ENCODE data around the gene CST11. TPM values are rescaled to one million over a fixed set of nuclear protein-coding genes. Genes with fewer than 3 reads are reported as not detected.

The CST11 gene, protein sequence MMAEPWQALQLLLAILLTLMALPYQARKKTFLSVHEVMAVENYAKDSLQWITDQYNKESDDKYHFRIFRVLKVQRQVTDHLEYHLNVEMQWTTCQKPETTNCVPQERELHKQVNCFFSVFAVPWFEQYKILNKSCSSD
- total RNA-seq: not detected
- not detected for polyA plus RNA-seq (ENCODE audit: insufficient read length in 6 of 6)
- long read RNA-seq, donor 1: 0 reads
- long read RNA-seq, donor 2: 0 reads
- long read RNA-seq, donor 3: 0 reads
- long read RNA-seq, donor 4: 0 reads
- long read RNA-seq, donor 5: 0 reads
- long read RNA-seq, donor 6: 0 reads
- long read RNA-seq, donor 7: 0 reads
- long read RNA-seq, donor 8: 0 reads
- long read RNA-seq, donor 9: 0 reads
- long read RNA-seq, donor 10: 0 reads
- long read RNA-seq, donor 11: 0 reads
- long read RNA-seq, donor 12: 0 reads

DNA sequence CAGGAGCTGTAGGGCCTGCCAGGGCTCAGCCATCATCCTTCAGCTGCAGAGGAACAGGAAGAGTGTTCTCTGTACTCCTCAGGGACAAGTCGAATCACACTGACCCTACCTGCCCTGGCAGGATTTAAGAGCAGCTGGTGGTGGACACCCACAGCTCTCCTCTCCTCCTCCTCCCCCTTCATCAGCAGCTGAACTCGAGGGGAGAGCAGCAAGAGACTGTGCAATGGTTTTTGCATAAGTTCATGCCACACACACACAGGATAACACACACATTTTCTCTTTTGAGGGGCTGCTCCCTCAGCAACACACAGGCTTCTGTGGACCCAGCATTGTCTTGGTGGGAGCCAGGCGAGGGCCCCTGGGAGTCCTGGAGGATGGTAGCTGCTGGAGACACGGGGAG, at the start of gene CST11:
TSS of gene CST11 (minus strand) at position 101 of the 400 bp plus-strand sequence. CDS start at position 36, 65 bp downstream.
- TF ChIP-seq, protein P1, sequence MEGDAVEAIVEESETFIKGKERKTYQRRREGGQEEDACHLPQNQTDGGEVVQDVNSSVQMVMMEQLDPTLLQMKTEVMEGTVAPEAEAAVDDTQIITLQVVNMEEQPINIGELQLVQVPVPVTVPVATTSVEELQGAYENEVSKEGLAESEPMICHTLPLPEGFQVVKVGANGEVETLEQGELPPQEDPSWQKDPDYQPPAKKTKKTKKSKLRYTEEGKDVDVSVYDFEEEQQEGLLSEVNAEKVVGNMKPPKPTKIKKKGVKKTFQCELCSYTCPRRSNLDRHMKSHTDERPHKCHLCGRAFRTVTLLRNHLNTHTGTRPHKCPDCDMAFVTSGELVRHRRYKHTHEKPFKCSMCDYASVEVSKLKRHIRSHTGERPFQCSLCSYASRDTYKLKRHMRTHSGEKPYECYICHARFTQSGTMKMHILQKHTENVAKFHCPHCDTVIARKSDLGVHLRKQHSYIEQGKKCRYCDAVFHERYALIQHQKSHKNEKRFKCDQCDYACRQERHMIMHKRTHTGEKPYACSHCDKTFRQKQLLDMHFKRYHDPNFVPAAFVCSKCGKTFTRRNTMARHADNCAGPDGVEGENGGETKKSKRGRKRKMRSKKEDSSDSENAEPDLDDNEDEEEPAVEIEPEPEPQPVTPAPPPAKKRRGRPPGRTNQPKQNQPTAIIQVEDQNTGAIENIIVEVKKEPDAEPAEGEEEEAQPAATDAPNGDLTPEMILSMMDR (IDR thresholded peaks at IDR 0.05): no peak
- DNase-seq (no peak), ATAC-seq (no peak)
- Histone ChIP-seq H3K36me3 (no peaks in the 10 kb centered on the region), H3K27ac (no peak within 1 kb of the TSS), H3K9me3 (no peaks in the 10 kb centered on the region), H3K27me3 (peaks cover 0 to 12% of the 10 kb centered on the region in 2 donors), H3K4me3 (no peak within 1 kb of the TSS), H3K4me1 (no peaks in the 10 kb centered on the region)
- intact Hi-C loops (cut with DNase I): no loop called here

DNA sequence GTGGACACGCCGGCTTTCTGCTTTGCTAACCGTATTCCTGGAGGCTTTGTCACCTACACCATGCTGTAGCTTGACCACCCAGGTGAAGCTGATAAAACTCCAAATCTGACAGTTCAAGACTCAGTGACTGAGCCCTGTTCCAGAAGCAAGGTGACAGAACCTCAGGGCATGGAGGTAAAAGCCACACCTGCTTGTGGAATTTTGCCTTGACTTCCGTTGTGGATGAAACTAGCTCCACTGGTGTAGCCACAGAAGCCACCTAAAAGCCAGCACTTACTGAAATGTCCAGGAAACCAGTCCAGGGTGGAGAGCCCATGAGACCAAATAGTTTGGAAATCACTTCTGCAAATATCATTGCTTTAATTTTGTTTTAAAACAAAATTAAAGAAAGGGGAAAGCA, 49.2 kb upstream of the CST11 start:
- DNase-seq (no peak), ATAC-seq (no peak)
- Histone ChIP-seq H3K4me1 (no peaks in the 10 kb centered on the region), H3K9me3 (no peaks in the 10 kb centered on the region), H3K27me3 (peaks cover 0 to 25% of the 10 kb centered on the region in 2 donors), H3K36me3 (no peaks in the 10 kb centered on the region), H3K4me3 (no peak overlapping the region), H3K27ac (no peak overlapping the region)
- intact Hi-C loops (cut with DNase I): no loop called here
- TF ChIP-seq, protein P1 (IDR thresholded peaks at IDR 0.05): no peak

DNA sequence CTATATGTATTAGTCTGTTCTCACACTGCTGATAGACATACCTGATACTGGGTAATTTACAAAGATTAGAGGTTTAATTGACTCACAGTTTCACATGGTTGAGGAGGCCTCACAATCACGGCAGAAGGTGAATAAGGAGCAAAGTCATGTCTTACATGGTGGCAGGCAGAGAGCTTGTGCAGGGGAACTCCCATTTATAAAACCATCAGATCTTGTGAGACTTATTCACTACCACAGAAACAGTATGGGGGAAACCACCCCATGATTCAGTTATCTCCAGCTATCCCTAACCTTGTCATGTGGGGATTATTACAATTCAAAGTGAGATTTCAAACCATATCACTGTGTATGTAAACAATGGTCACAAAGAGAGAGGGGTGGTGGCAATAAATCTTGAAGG, 44.9 kb upstream of the CST11 start:
- DNase-seq (no peak), ATAC-seq (no peak)
- Histone ChIP-seq H3K4me1 (no peaks in the 10 kb centered on the region), H3K36me3 (no peaks in the 10 kb centered on the region), H3K4me3 (no peak overlapping the region), H3K27me3 (peaks cover 0 to 17% of the 10 kb centered on the region in 2 donors), H3K9me3 (peaks cover 0 to 6% of the 10 kb centered on the region in 2 donors), H3K27ac (no peak overlapping the region)
- TF ChIP-seq, protein P1 (IDR thresholded peaks at IDR 0.05): no peak
- intact Hi-C loops (cut with DNase I): no loop called here

DNA sequence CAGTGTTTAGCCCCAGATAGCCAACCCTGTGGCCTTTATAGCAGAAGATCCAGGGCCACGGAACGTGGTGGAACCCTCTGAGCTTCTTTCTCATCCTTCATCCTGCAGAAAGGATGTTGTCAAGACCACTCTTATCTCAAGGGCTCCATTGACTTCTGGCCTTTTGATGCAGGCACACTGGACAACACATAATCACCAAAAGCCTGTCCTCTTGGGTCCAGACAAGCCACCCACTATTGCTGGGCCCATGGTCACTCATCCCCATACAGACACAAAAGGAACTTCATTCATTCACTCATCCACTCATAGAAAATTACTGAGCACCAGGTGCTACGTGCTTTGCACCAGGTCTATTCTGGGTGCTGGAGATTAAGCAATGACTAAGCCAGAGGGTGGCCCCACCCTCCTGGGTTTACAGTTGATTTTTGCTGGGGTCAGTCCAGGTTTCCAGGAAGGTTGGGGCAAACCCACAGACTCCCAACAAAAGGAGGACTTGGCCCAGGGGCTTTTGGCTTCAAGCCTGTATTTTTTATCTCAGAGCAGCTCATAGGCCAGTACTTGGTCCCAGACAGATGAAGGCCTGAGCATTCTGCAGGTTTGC, 40.6 kb upstream of the CST11 start:
- Histone ChIP-seq H3K27ac (no peak overlapping the region), H3K9me3 (peaks cover 0 to 6% of the 10 kb centered on the region in 2 donors), H3K4me3 (no peak overlapping the region), H3K36me3 (no peaks in the 10 kb centered on the region), H3K4me1 (no peaks in the 10 kb centered on the region), H3K27me3 (no peaks in the 10 kb centered on the region)
- TF ChIP-seq, protein P1 (IDR thresholded peaks at IDR 0.05): no peak
- intact Hi-C loops (cut with DNase I): no loop called here
- DNase-seq (no peak), ATAC-seq (no peak)

DNA sequence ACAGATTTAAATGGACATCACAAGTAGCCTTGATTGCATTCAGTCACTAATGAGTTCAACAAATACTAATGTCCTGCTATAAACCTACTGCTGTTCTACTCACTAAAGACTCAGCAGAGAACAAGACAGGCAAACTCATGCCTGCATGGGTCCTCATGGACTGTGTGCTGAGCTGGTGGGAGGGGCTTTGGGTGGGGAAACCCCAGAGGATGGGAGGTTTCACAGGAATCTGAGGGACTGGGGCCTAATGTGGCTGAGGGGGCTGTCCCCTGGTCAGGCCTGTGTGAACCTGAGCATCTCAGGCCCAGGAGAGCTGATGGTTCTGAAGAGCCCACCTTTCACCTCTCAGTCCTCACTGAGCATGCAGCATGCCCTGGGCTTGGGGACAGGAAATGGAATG, 39.6 kb upstream of the CST11 start:
- H3K36me3 ChIP-seq: no peaks in the 10 kb centered on the region
- intact Hi-C loops (cut with DNase I): no loop called here

More for the DNA sequence above, 39.6 kb upstream of the CST11 start:
- H3K4me3 ChIP-seq: no peak overlapping the region
- peaks cover 0 to 6% of the 10 kb centered on the region in 2 donors for H3K9me3 ChIP-seq
- TF ChIP-seq, protein P1 (IDR thresholded peaks at IDR 0.05): no peak
- ATAC-seq (no peak), DNase-seq (no peak)
- H3K27ac ChIP-seq: no peak overlapping the region
- no peaks in the 10 kb centered on the region for H3K4me1 ChIP-seq
- H3K27me3 ChIP-seq: no peaks in the 10 kb centered on the region
